IPS-11a (cell line): Measurements from ENCODE around the gene PAN3.
A peak's percentile ranks its signal among the peaks of the same experiment; 100 is the strongest.
"Not testable (repeated sequence)": the region's sequence is repeated elsewhere in the genome, so short reads cannot be mapped to it uniquely, and the experiment has no call there.

Experiments used
- H3K4me3 ChIP-seq: one replicate; pipeline ENCODE4 v1.5.1; 2013; ENCODE audit warnings: low read depth, low read length, control low read depth

The PAN3 gene, protein sequence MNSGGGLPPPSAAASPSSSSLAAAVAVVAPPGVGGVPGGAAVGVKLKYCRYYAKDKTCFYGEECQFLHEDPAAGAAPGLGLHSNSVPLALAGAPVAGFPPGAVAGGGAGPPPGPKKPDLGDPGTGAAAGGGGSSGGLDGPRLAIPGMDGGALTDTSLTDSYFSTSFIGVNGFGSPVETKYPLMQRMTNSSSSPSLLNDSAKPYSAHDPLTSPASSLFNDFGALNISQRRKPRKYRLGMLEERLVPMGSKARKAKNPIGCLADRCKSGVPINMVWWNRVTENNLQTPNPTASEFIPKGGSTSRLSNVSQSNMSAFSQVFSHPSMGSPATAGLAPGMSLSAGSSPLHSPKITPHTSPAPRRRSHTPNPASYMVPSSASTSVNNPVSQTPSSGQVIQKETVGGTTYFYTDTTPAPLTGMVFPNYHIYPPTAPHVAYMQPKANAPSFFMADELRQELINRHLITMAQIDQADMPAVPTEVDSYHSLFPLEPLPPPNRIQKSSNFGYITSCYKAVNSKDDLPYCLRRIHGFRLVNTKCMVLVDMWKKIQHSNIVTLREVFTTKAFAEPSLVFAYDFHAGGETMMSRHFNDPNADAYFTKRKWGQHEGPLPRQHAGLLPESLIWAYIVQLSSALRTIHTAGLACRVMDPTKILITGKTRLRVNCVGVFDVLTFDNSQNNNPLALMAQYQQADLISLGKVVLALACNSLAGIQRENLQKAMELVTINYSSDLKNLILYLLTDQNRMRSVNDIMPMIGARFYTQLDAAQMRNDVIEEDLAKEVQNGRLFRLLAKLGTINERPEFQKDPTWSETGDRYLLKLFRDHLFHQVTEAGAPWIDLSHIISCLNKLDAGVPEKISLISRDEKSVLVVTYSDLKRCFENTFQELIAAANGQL

DNA sequence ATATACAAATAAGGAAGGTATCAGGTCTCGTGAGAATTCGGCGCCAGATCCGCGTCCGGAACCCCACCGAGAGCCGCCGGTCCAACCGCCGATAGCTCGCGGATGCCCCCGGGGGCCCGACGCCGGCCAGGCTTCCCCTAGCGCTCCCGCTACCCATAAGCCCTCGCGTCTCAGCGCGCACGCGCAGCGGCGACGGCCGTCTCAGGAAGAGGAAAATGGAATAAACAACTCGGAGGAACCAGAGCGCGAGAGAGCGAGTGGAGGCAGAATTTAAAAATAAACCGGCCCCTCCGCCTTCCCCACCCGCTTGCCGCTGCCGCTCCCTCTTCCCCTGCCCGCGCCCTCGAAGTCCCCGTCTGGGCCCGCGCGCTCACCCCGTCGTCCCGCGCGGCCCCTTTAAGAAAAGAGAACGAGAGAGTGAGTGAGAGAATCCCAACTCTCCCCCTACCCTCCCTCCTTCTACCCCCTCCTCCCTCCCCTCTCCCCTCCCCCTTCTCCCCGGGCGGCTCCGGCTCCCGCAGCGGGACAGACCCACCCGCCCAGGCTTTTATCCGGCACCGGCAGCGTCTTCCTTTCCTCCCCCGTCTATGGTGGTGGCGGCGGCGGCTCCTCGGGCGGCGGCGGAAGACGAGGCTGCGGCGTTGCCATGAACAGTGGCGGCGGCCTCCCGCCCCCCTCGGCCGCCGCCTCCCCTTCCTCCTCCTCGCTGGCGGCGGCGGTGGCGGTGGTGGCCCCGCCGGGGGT lies at the start of gene PAN3:
Gene PAN3 (plus strand): TSS at position 534 of the 744 bp plus-strand sequence. CDS start 113 bp downstream, at position 647.
- peak within 1 kb of the TSS; percentile 98 for H3K4me3 ChIP-seq

DNA sequence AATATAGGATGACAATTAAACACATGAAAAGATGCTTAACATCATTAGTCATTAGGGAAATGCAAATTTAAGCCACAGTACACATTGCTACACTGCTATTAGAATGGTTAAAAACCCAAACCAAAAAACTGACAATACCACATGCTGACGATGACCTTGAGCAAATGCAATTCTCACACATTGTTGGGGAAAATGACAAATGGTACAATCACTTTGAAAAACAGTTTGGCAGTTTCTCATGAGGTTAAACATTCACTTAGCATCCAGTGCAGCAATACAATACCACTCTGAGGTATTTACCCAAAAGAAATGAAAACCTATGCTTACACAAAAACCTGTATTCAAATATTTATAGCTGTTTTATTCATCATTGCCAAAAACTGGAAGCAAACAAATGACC lies 49.3 kb upstream of the PAN3 start:
- no peak overlapping the region for H3K4me3 ChIP-seq

DNA sequence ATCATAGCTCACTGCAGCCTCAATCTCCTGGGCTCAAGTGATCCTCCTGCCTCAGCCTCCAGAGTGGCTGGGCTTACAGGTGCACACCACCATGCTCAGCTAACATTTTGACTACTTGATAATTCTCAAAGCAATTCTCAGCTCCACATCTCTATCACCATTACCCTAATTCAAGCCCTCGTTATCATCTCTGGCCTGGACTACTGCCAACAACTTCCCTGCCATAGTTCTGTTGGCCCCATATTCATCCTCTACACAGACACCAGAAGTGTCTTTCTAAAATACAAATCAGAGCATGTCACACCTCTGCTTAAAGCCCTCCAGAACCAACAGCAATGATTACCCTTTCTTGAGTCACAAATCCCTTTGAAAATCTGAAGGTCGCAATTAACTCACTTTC lies 45.9 kb upstream of the PAN3 start:
- no peak overlapping the region for H3K4me3 ChIP-seq

DNA sequence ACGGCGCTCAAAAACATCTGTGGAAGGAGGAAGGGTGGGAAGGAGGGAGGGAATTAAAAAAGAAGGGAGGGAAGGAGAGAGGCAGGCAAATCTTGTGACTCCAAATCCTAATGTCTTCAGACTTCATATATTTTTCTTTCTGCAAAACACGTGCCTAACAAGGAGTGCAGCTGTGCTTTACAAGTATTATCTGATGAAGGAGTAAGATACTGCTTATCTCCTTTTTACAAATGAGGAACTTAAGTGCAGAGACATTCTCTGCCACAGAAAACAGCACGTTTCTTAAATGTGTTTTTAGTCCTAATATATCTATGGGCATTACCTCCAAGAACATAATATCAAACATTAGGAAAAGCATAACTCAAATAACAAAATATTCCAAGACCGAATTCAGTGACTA lies 44.5 kb upstream of the PAN3 start:
- H3K4me3 ChIP-seq: no peak overlapping the region

DNA sequence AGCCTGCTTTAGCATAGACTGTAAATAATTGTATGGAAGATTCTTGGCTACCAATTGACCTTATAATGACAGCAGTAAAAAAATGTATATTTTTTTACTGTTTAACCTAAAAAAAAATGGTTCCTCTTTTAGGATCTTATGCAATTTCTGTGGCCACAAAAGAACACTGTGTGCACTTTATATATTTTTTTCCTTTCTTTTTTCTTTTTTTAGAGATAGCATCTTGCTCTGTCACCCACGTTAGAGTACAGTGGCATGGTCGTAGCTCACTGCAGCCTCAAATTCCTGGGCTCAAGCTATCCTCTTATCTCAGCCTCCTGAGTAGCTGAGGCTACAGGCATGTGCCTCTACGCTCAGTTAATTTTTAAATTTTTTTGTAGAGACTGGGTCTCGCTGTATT lies 44.0 kb upstream of the PAN3 start:
- no peak overlapping the region for H3K4me3 ChIP-seq

DNA sequence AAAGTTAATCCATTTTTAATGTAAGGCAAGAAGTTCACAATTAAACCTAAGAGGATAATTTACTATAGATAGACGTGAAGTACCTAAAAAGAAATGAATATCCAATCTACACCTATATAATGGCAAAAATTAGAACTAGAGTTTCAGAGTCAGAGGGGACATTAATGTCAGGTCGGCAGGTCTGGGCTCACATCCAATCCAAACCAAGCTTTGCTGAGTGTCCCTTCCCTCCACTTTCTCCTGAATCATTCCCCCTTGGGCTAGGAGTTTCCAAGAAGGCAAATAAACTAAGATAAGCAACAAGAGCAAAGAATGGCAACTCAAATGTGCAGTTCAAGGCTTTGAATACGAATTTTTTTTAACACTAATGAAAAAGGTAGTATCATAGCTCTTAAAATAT lies 40.8 kb upstream of the PAN3 start:
- no peak overlapping the region for H3K4me3 ChIP-seq

DNA sequence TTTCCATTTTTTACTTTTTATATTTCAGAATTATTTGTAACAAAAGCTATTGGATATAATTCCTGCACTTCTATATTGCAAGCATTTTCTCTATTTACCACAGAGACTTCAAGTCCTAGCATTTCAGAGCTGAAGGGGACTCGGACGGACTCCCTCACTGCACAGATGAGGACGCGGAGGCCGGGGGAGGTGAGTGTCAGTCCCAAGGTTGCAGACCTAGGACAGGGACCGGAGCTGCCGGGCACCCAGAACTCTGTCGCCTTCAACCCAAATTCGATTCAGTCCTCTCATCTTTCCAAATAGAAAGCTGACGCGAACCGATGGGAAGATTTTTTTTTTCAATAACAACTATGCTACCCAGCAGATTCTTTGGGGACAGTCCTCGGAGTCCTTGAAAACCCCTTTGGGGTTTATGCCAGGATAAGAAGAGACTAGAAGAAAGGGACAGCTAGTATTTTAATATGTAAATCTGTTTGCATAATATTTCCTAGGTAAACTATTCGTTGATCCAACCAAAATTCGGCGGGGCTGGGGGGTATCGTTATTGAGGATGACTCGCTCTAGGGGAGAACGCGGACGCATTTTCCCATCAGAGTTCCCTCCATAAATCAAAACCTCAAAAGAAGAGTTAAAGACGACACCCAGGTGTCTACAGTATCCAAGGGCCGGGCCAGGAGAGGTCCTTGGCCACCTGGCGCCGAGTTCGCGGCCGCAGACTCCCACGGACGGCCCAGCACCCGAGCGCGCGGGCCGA lies 38.8 kb upstream of the PAN3 start:
- peak overlapping the region; percentile 47 for H3K4me3 ChIP-seq

DNA sequence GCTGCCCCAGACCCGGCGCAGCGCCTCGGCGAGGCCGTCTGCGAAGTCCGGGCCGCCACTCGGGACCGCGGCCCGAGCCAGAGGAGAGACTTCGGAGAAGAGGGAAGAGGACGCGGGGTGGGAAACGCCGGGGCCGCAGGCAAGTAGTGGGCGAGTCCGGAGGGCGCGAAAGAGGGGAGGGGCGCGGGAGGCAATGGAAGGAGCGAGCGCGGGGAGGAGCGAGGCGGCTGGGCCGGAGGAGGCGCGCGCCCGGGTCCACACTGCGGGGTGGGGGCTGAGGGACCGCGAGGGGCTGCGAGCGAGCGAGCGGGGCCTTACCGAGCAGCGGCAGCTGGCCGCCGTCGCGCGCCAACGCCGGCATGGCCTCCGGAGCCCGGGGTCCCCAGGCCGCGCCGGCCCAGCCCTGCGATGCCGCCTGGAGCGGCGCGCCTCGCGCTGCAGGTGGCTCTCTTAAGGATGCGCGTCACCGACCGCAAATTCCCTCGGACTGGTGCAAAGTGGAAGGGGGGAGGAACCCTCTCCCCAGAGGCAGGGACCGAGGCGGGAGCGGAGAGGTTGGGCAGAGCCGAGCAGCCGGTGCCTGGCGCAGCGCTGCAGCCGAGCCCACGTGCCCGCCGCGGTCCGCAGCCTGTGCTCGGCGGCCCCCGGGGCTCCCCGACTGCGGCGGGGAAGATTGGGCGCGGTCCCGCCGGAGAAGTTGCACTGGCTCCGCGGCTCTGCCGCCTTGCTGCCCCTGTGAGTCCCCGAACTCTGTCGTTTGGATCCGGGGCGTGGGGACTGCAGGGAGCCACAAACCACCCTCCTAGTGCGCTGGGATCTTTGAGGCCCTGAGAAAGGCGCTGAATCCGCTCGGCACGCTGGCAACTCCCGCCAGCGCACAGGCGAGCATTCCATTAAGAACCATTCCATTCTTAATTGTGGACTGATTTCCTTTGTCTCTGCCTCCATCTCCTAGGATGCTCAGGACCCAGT lies 37.9 kb upstream of the PAN3 start, which contains the start of gene FLT3:
Gene FLT3 (minus strand): TSS at position 427 of the 972 bp plus-strand sequence. CDS start 66 bp downstream, at position 361.
- peak within 1 kb of the TSS; percentile 47 for H3K4me3 ChIP-seq

DNA sequence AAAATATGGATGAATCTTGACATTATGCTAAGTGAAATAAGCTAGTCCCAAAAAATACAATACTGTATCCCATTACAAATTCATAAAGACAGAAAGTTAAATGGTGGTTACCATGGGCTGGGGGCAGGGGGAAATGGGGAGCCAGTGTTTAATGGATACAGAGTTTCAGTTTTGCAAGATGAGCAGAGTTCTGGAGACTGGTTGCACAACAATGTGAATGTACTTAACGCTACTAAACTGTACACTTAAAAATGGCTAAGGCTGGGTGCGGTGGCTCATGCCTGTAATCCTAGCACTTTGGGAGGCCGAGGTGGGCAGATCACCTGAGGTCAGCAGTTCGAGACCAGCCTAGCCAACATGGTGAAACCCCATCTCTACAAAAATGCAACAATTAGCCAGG lies 36.5 kb upstream of the PAN3 start:
- H3K4me3 ChIP-seq: not testable (repeated sequence)

DNA sequence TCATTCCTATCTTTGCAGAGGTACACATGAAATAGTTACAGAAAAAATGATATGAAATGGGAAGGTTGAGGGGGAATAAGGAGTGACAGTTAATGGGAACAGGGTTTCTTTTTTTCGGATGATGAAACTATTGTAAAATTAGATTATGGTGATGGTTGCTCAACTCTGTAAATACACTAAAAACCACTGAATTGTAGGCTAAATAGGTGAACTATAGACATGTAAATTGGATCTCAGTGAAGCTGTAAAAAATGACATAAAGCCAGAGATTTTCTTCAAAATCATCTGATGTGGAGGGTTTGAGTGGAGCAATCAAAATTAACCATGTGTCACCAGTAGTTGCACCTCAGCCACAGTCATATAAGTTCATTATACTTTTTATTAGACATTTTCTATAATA lies 31.4 kb upstream of the PAN3 start:
- H3K4me3 ChIP-seq: no peak overlapping the region

DNA sequence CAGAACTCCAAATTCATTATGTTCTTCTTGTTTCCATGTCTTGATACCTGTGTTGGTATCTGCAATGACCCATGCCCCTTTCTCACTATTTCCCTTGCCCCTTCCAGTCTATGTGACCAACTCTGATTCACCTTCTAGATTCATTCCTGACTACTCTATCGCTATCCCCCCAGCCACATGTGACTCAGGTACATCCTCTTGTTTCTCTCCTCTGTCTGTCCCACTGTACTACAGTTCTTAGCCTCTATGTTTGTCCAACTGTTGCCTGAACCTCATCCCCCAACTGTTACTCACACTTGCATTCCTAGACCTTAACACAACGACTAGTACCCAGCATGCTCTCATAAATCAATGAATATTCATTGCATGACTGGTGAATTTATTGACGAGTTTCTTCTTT lies 27.9 kb upstream of the PAN3 start:
- no peak overlapping the region for H3K4me3 ChIP-seq

DNA sequence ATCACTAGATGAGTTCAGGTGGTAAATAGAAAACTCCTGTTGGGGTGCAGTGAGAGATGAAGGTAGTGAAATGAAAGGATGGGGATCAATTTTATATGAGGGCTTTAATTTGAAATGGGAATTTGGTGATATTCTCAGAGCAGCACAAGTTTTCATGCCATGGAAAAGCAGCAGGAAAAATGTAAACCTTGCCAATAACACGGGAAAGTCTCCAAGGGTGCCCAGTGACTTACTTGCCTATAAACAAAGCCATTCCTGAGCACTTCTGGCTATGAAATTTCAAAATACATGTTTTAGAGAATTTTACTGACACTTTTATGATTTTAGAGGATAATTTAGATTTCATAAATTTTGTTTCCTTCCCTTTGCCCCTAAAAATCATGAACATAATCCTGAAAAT lies 21.6 kb upstream of the PAN3 start:
- H3K4me3 ChIP-seq: no peak overlapping the region

DNA sequence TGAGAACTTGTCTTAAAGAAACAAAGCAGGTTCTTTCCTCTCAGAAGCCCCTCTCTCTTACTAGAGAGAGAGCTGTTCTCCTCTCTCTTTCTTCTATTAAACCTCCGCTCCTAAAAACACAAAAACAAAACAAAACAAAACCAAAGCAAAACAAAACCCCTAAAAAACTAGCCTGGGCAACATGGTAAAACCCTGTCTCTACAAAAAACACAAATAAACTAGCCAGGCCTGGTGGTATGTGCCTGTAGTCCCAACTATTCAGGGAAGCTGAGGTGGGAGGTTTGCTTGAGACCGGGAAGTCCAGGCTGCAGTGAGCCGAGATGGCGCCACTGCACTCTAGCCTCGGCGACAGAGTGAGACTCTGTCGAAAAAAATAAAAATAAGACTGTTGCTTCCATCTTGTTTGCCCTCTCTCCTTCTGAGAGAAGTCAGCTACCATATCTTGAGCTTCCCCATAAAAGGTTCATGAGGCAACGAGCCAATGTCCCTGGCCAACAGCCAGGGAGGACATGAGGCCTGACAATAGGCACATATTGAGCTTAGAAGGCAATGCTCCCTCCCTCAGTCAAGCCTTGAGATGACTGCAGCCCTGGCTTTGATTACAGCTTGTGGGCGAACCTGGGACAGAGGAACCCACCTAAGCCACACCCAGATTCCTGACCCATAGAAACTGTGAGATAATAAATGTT lies 20.5 kb upstream of the PAN3 start:
- H3K4me3 ChIP-seq: no peak overlapping the region

DNA sequence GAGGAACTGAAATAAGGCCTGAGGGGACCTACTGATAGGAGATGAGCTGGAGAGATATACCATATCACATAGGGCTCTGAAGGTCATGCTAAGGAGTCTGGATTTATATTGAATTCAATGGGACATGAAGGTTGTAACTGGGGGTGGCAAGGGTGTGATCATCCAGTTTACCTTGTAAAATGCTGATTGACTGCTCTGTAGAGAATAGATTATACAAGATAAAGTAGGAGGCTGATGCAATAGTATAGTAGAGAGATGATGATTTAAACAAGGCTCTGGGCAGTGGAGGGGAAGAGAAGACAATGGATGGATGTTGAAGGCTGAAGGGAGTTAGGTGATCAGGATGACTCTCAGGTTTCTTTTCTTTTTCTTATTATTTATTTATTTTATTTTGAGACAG lies 18.0 kb upstream of the PAN3 start:
- no peak overlapping the region for H3K4me3 ChIP-seq

DNA sequence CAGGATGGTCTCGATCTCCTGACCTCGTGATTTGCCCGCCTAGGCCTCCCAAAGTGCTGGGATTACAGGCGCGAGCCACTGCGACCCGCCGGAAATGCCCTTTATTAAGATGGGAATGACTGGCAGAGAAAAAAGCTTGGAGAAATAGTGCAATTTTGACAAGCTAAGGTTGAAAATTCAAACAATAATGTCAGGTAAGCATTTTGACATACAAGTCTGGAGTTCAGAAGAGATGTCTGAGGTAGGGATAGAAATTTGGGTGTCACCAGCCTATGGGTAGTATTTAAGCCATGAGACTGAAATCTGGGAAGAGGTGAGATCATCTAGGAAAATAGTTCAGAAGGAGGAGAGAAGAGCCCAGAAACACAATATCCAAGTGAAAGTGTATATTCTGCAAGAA lies 17.1 kb upstream of the PAN3 start:
- no peak overlapping the region for H3K4me3 ChIP-seq

DNA sequence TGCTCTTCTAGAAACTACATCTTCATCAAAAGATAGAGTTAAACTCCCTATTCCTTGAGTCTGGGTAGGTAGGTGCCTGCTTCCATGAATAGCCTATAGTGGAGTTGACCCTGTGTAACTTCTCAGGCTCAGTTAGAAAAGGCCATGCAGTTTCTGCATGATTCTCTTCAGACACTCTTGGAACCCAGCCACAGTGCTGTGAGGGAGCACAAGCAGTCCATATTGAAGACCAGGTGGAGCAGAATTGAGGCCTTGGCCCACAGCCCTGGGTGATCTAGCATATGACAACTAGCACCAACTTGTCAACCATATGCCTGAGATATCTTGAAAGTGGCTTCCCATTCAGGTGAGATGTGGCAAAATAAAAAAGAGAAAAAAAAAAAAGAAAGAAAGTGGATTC lies 10.3 kb upstream of the PAN3 start:
- no peak overlapping the region for H3K4me3 ChIP-seq

DNA sequence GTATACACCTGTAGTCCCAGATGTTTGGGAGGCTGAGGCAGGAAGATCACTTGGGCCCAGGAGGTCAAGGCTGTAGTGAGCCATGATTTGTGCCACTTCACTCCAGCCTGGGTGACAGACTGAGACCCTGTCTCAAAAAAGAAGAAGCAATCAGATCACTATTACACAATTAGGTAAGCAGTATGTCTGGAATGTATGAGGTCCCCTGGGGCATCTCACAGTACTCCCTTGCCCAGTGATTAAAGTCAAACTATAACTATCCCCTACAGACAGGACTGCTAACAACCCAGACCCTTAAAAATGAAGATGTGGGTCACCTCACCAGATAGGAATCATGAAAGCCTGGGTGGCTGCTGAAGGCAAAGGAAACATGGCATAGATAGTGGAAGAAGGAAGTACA lies 9.4 kb upstream of the PAN3 start:
- no peak overlapping the region for H3K4me3 ChIP-seq

DNA sequence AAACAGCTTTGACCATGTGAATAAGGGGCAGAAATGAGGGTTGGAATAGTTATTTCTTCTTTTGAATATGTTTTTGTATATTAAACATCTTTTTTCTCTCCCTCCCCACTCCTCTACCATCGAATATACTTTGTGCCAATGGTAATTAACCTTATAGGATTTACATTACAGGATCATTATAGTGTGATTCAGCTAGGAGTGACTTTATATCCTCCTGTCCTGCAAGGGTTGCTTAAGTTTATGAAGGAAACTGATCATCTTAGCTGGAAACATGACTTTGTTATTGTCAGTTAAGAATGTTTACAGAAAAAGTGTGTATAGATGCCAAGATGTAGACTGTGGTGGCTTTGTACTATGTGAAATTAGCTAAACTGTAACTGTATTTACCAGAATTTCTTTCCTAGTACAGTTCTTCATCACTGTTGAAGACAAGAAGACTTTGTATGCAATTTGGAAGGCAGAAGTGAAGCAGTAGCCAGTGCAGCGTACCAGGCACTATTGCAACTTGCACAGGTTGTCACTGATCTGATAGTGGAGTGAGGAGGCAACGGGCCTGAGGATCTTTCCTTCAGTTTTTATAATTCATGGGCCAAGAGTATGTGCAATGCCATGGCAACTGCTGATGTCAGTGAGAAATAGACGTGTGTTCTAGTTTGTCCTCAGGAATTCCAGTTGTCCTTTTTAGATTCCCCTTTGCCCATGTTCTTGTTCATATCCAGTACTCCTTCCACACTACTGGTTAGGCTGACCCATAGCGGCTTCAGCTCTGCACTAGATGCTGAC lies 8.2 kb upstream of the PAN3 start:
- no peak overlapping the region for H3K4me3 ChIP-seq
